HuH-7 (cell line): Measurements from ENCODE around the gene BAHCC1.

ENCODE experiments used
- DNase-seq: peaks from one replicate; pipeline ENCODE4 v3.0.0; 2011; ENCODE audit warnings: low spot score

The BAHCC1 gene

DNA sequence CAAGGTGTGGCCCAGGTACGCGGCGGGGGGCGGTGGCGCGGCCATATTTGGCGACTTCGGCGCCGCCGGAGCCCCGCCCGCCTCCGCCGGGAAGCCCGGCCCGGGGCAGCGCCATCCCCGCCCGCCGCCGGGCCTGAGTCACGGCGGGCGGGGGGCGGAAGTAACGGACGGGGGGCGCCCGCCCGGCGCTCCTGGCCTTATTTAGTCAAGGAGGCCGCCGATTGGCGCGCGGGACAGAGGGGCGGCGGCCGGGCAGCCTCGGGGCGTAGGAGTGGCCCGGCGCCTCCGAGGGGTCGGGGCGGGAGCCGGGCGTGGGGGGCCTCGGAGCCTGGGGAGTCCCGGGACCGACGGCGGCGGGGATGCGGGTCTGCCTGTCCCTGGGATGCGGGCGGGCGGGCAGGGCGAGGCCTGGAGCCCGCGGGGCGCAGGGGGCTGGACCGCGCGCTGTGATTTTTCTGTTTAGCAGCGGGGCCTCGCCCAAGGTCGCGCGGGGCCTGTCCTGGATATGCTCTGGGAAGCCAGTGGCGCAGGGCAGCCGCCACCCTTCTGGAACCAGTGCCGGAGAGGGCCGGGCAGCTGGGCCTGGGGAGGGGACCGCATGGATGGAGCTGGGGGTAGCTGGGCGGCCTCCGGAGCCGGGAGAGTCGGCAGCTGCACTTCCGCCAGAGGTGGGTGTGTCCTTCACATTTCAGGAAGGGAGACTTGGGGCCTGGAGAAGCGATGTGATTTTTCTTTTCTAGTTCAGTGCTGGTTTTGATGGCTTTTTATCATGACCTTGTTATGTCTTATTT is 119.7 kb downstream of the BAHCC1 start:
- DNase-seq: no peak

GRCh38 chr17:81515530-81516041 is 120.3 kb downstream of the BAHCC1 start:
- DNase-seq: no peak
